ENCODE results near the gene TULP4.
"Not testable (repeated sequence)": the region's sequence is repeated elsewhere in the genome, so short reads cannot be mapped to it uniquely, and the experiment has no call there.

The TULP4 gene

GRCh38 chr6:158329531-158329930 is 17.3 kb downstream of the TULP4 start:
- DNase-seq = no peak

GRCh38 chr6:158330016-158330415 is 17.8 kb downstream of the TULP4 start:
- DNase-seq = no peak

- no peak for DNase-seq
Observed at GRCh38 chr6:158332237-158332636, 20.0 kb downstream of the TULP4 start.

GRCh38 chr6:158333094-158333493 is 20.8 kb downstream of the TULP4 start:
- DNase-seq = no peak

GRCh38 chr6:158334534-158334933 is 22.3 kb downstream of the TULP4 start:
- no peak for DNase-seq

GRCh38 chr6:158337332-158337731 is 25.1 kb downstream of the TULP4 start:
- DNase-seq = no peak

GRCh38 chr6:158338311-158339112 is 26.2 kb downstream of the TULP4 start:
- DNase-seq = no peak

GRCh38 chr6:158339197-158339596 is 26.9 kb downstream of the TULP4 start:
- not testable (repeated sequence) for DNase-seq

GRCh38 chr6:158340252-158340651 is 28.0 kb downstream of the TULP4 start:
- DNase-seq = no peak

- DNase-seq = no peak
Observed at GRCh38 chr6:158344534-158344933, 32.3 kb downstream of the TULP4 start.

GRCh38 chr6:158345444-158345843 is 33.2 kb downstream of the TULP4 start:
- DNase-seq = not testable (repeated sequence)

GRCh38 chr6:158347335-158347734 is 35.1 kb downstream of the TULP4 start:
- DNase-seq = no peak

- not testable (repeated sequence) for DNase-seq
Observed at GRCh38 chr6:158348737-158349504, 36.7 kb downstream of the TULP4 start.

- DNase-seq = not testable (repeated sequence)
Observed at GRCh38 chr6:158349505-158350275, 37.4 kb downstream of the TULP4 start.

- DNase-seq = not testable (repeated sequence)
Observed at GRCh38 chr6:158350731-158351130, 38.5 kb downstream of the TULP4 start.

GRCh38 chr6:158353883-158354877 is 41.9 kb downstream of the TULP4 start:
- DNase-seq = no peak

GRCh38 chr6:158356586-158357546 is 44.6 kb downstream of the TULP4 start:
- no peak for DNase-seq

GRCh38 chr6:158357570-158358216 is 45.4 kb downstream of the TULP4 start:
- no peak for DNase-seq

GRCh38 chr6:158358450-158359077 is 46.3 kb downstream of the TULP4 start:
- DNase-seq = no peak

GRCh38 chr6:158361068-158361467 is 48.8 kb downstream of the TULP4 start:
- DNase-seq = no peak
